Neural cell (in vitro differentiated cells): ENCODE measurements around the gene FUT9. TPM values are rescaled to one million over a fixed set of nuclear protein-coding genes. Genes with fewer than 3 reads are reported as not detected.

Experiments used
- H2AFZ ChIP-seq: fragments of 200-600, 300-800 bp; sonication (generic), shearing (Covaris generic); 2 replicates; pipeline ENCODE4 v1.6.0; 2014; ENCODE audit warnings: low read depth, mild to moderate bottlenecking, antibody characterized with exemption, low read length, moderate library complexity
- H3F3A ChIP-seq: fragments of 200-600 bp; shearing (Covaris generic); 2 replicates; pipeline ENCODE4 v1.6.1; 2016; ENCODE audit warnings: mild to moderate bottlenecking, moderate library complexity, mixed read lengths, antibody characterized with exemption, low read length; ENCODE audit not compliant: insufficient read depth, poor library complexity, severe bottlenecking
- H3K27ac ChIP-seq: fragments of 200-600, 300-800 bp; sonication (generic), shearing (Covaris generic); 2 replicates; pipeline ENCODE4 v1.5.1; 2014; ENCODE audit warnings: mild to moderate bottlenecking, low read length, moderate library complexity
- H3K27me3 ChIP-seq: fragments of 300-800, 200-600 bp; sonication (generic), shearing (Covaris generic); 2 replicates; pipeline ENCODE4 v1.6.0; 2014; ENCODE audit warnings: mild to moderate bottlenecking, low read depth, low read length, moderate library complexity; ENCODE audit not compliant: insufficient read depth
- H3K36me3 ChIP-seq: fragments of 300-800, 200-600 bp; sonication (generic), shearing (Covaris generic); 2 replicates; pipeline ENCODE4 v1.5.1; 2014; ENCODE audit warnings: mild to moderate bottlenecking, antibody characterized with exemption, low read length, moderate library complexity; ENCODE audit not compliant: insufficient read depth
- H3K4me2 ChIP-seq: fragments of 300-800, 200-600 bp; sonication (generic), shearing (Covaris generic); 2 replicates; pipeline ENCODE4 v1.6.0; 2014; ENCODE audit warnings: mild to moderate bottlenecking, low read length
- H3K4me3 ChIP-seq: fragments of 300-800, 200-600 bp; sonication (generic), shearing (Covaris generic); 2 replicates; pipeline ENCODE4 v1.5.1; 2014; ENCODE audit warnings: mild to moderate bottlenecking, low read length, moderate library complexity
- H3K79me2 ChIP-seq: fragments of 200-600 bp; shearing (Covaris generic); replicated peaks from 2 replicates; pipeline ENCODE4 v1.6.0; 2014; ENCODE audit warnings: mild to moderate bottlenecking, low read length, moderate library complexity; ENCODE audit not compliant: insufficient read depth
- H3K9ac ChIP-seq: fragments of 300-800, 200-600 bp; sonication (generic), shearing (Covaris generic); 2 replicates; pipeline ENCODE4 v1.6.1; 2016; ENCODE audit warnings: mild to moderate bottlenecking, low read length, mixed read lengths
- H3K9me2 ChIP-seq: fragments of 200-600 bp; shearing (Covaris generic); 2 replicates; pipeline ENCODE4 v1.6.1; 2016; ENCODE audit warnings: mild to moderate bottlenecking, low read length, mixed read lengths; ENCODE audit not compliant: insufficient read depth
- H3K9me3 ChIP-seq: fragments of 200-600, 300-800 bp; sonication (generic), shearing (Covaris generic); 2 replicates; pipeline ENCODE4 v1.6.1; 2016; ENCODE audit warnings: mild to moderate bottlenecking, mixed run types, low read length, moderate library complexity, mixed read lengths
- H4K20me1 ChIP-seq: fragments of 200-600 bp; shearing (Covaris generic); 2 replicates; pipeline ENCODE4 v1.6.1; 2016; ENCODE audit warnings: mild to moderate bottlenecking, mixed run types; ENCODE audit not compliant: insufficient read depth
- CTCF ChIP-seq: fragments of 450-650 bp; IDR thresholded peaks from 2 replicates; pipeline ENCODE4 v1.5.1; 2014; ENCODE audit warnings: antibody characterized with exemption, mild to moderate bottlenecking, moderate library complexity; ENCODE audit not compliant: poor library complexity, severe bottlenecking
- EP300 ChIP-seq: fragments of 450-650 bp; conservative IDR thresholded peaks from 2 replicates; pipeline ENCODE4 v1.6.1; 2014; ENCODE audit warnings: antibody characterized with exemption, mild to moderate bottlenecking, moderate library complexity; ENCODE audit not compliant: poor library complexity, severe bottlenecking
- EZH2 ChIP-seq: fragments of 200-600, 300-800 bp; shearing (Covaris generic), sonication (generic); IDR thresholded peaks from 2 replicates; pipeline ENCODE4 v1.6.1; 2014; ENCODE audit warnings: antibody characterized with exemption, low read length, borderline replicate concordance, mild to moderate bottlenecking; ENCODE audit not compliant: insufficient read depth, poor library complexity, severe bottlenecking
- MXI1 ChIP-seq: fragments of 450-650 bp; conservative IDR thresholded peaks from 2 replicates; pipeline ENCODE4 v1.6.1; 2014; ENCODE audit warnings: antibody characterized with exemption, mild to moderate bottlenecking; ENCODE audit not compliant: poor library complexity, severe bottlenecking
- POLR2AphosphoS5 ChIP-seq: IDR thresholded peaks from 2 replicates; pipeline ENCODE4 v1.6.1; 2012
- RAD21 ChIP-seq: fragments of 450-650 bp; conservative IDR thresholded peaks from 2 replicates; pipeline ENCODE4 v1.6.1; 2014; ENCODE audit warnings: antibody characterized with exemption, mild to moderate bottlenecking, moderate library complexity
- REST ChIP-seq: IDR thresholded peaks from 2 replicates; pipeline ENCODE4 v1.6.1; 2012; ENCODE audit warnings: borderline replicate concordance
- SMC3 ChIP-seq: fragments of 450-650 bp; conservative IDR thresholded peaks from 2 replicates; pipeline ENCODE4 v1.6.1; 2014; ENCODE audit warnings: antibody characterized with exemption, mild to moderate bottlenecking, moderate library complexity; ENCODE audit not compliant: poor library complexity
- TAF1 ChIP-seq: IDR thresholded peaks from 2 replicates; pipeline ENCODE4 v1.6.1; 2012; ENCODE audit warnings: low read depth
- polyA plus RNA-seq: library from polyadenylated mRNA; depleted of rRNA; stranded (reverse); fragments of >200 nt; gene quantifications from 2 replicates; pipeline ENCODE4 v1.2.3, GENCODE V29; 2014

The FUT9 gene
- polyA plus RNA-seq, 1 donor from 2014 or later = 18.5 TPM

DNA sequence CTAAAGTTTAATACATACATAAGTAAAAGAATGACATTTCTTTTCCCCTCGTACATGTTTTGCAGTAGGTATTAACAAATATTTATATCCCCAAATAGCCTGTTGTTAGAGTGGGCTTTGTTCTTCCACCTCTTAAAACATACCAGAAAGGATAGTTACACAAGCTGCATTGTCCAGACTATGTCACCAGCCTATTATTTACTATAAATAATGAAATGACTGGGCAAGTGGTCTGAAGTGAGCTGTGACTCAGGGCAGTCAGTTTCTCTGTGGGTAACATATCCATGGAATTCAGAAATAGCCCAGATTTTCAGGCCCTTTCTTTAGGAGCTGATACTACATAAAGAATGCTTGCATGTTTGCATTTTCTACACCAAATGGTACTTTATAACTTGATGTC lies 60.1 kb downstream of the FUT9 start:
- H3K9ac ChIP-seq = no peak overlapping the region
- H4K20me1 ChIP-seq = no peaks in the 10 kb centered on the region
- no peaks in the 10 kb centered on the region for H3K9me2 ChIP-seq
- no peaks in the 10 kb centered on the region for H3F3A ChIP-seq
- no peak overlapping the region for H3K27ac ChIP-seq
- H3K4me3 ChIP-seq = no peak overlapping the region
- H3K27me3 ChIP-seq = no peaks in the 10 kb centered on the region
- no peak for TF ChIP-seq POLR2AphosphoS5
- no peak for TF ChIP-seq MXI1
- TF ChIP-seq CTCF = no peak
- TF ChIP-seq EP300 = no peak
- TF ChIP-seq REST = no peak
- no peak for TF ChIP-seq TAF1
- no peak for TF ChIP-seq RAD21
- TF ChIP-seq EZH2 = no peak
- TF ChIP-seq SMC3 = no peak
- no peaks in the 10 kb centered on the region for H3K9me3 ChIP-seq
- H3K4me2 ChIP-seq = no peak overlapping the region
- no peaks in the 10 kb centered on the region for H3K36me3 ChIP-seq
- H3K79me2 ChIP-seq = no peaks in the 10 kb centered on the region
- no peak overlapping the region for H2AFZ ChIP-seq

- Histone ChIP-seq H3K36me3 (no peaks in the 10 kb centered on the region), H3K9me3 (no peaks in the 10 kb centered on the region), H3K27me3 (no peaks in the 10 kb centered on the region), H3K9ac (no peak overlapping the region), H3K4me3 (no peak overlapping the region), H4K20me1 (no peaks in the 10 kb centered on the region), H3F3A (no peaks in the 10 kb centered on the region), H3K79me2 (peaks cover 2% of the 10 kb centered on the region), H2AFZ (no peak overlapping the region), H3K4me2 (no peak overlapping the region), H3K27ac (no peak overlapping the region), H3K9me2 (no peaks in the 10 kb centered on the region)
- TF ChIP-seq SMC3 (no peak), REST (no peak), CTCF (no peak), EZH2 (no peak), POLR2AphosphoS5 (no peak), RAD21 (no peak), EP300 (no peak), TAF1 (no peak), MXI1 (no peak)
Measured at GRCh38 chr6:96086745-96087144, 71.0 kb downstream of the FUT9 start.
